ENCODE measurements around the gene INIP. TPM values are rescaled to one million over a fixed set of nuclear protein-coding genes. Genes with fewer than 3 reads are reported as not detected.

INIP gene
- total RNA-seq, 1 donor from 2014 or later: 37.8 TPM

GRCh38 chr9:112720113-112720780, 2.3 kb upstream of the INIP start:
- intact Hi-C loops (cut with DNase I): no loop called here
- no peak for TF ChIP-seq CTCF (IDR thresholded peaks at IDR 0.05)
- Histone ChIP-seq H3K27me3 (no peaks in the 10 kb centered on the region), H3K4me1 (peaks cover 0 to 8% of the 10 kb centered on the region in 2 donors), H3K4me3 (no peak overlapping the region), H3K9me3 (no peaks in the 10 kb centered on the region), H3K36me3 (no peaks in the 10 kb centered on the region), H3K27ac (no peak overlapping the region)
- no peak for DNase-seq (ENCODE audit: low spot score in 2 of 2)

GRCh38 chr9:112719696-112720095, 1.8 kb upstream of the INIP start:
- Histone ChIP-seq H3K36me3 (no peaks in the 10 kb centered on the region), H3K4me1 (peaks cover 0 to 8% of the 10 kb centered on the region in 2 donors), H3K9me3 (no peaks in the 10 kb centered on the region), H3K27ac (peak overlapping the region; percentile 66 to 83), H3K4me3 (no peak overlapping the region), H3K27me3 (no peaks in the 10 kb centered on the region)
- DNase-seq (ENCODE audit: low spot score in 2 of 2): no peak
- intact Hi-C loops (cut with DNase I): loop anchor here (2.0 to 5.0 kb wide), 6 partner anchors 73 to 552 kb away; partner anchors contain the start of genes FKBP15, HSDL2, KIAA1958 and PTBP3
- TF ChIP-seq CTCF (IDR thresholded peaks at IDR 0.05): no peak

GRCh38 chr9:112719241-112719691, 1.3 kb upstream of the INIP start:
- Histone ChIP-seq H3K36me3 (no peaks in the 10 kb centered on the region), H3K4me1 (peaks cover 0 to 8% of the 10 kb centered on the region in 2 donors), H3K27me3 (no peaks in the 10 kb centered on the region), H3K27ac (peak overlapping the region; percentile 66 to 83), H3K4me3 (no peak overlapping the region), H3K9me3 (no peaks in the 10 kb centered on the region)
- no peak for TF ChIP-seq CTCF (IDR thresholded peaks at IDR 0.05)
- no peak for DNase-seq (ENCODE audit: low spot score in 2 of 2)
- intact Hi-C loops (cut with DNase I): loop anchor here (2.0 to 5.0 kb wide), 6 partner anchors 73 to 552 kb away; partner anchors contain the start of genes FKBP15, HSDL2, KIAA1958 and PTBP3

DNA sequence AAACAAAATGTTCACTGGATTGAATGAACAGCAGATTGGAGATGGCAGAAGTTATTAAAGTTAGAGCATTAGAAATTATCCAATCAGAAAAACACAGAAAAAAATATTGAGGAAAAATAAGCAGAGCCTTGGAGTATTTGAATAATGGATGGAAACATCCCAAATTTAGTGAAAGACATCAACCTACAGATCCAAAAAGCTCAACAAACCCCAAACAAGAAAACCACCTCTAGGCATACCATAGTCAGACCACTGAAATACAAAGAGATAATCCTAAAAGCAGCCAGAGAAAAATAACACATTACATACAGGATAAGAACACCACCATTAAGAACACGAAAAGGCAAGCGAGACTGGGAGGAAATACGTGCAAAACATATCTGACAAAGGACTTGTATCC, 5.2 kb downstream of the INIP start:
- DNase-seq (ENCODE audit: low spot score in 2 of 2): no peak
- Histone ChIP-seq H3K4me3 (no peak overlapping the region), H3K9me3 (no peaks in the 10 kb centered on the region), H3K27me3 (no peaks in the 10 kb centered on the region), H3K27ac (no peak overlapping the region), H3K4me1 (peaks cover 0 to 8% of the 10 kb centered on the region in 2 donors), H3K36me3 (peaks cover 0 to 4% of the 10 kb centered on the region in 2 donors)
- TF ChIP-seq CTCF (IDR thresholded peaks at IDR 0.05): no peak
- intact Hi-C loops (cut with DNase I): no loop called here

- DNase-seq (ENCODE audit: low spot score in 2 of 2): no peak
- intact Hi-C loops (cut with DNase I): no loop called here
- Histone ChIP-seq H3K36me3 (peaks cover 0 to 4% of the 10 kb centered on the region in 2 donors), H3K27ac (no peak overlapping the region), H3K9me3 (no peaks in the 10 kb centered on the region), H3K4me1 (no peaks in the 10 kb centered on the region), H3K27me3 (no peaks in the 10 kb centered on the region), H3K4me3 (no peak overlapping the region)
- TF ChIP-seq CTCF (IDR thresholded peaks at IDR 0.05): peak in 1 of 3 experiments; percentile 20
Measured at GRCh38 chr9:112711050-112711689, 6.7 kb downstream of the INIP start.

All from ascending aorta (tissue), 2 donors.